K562 (cell line): ENCODE data around the gene PDCD1. TPM values are rescaled to one million over a fixed set of nuclear protein-coding genes. Genes with fewer than 3 reads are reported as not detected.

Experiments
- MBD1 ChIP-seq: fragments of 250-450 bp; sonication (Bioruptor Pico); IDR thresholded peaks from 2 replicates; pipeline ENCODE4 v1.8.0; 2022; ENCODE audit warnings: inconsistent platforms
- SLC30A9 ChIP-seq: fragments of 250-450 bp; sonication (Bioruptor Pico); IDR thresholded peaks from 2 replicates; pipeline ENCODE4 v1.8.0; 2022; ENCODE audit warnings: mild to moderate bottlenecking, moderate library complexity
- SUPT5H ChIP-seq: fragments of 450-650 bp; IDR thresholded peaks from 2 replicates; pipeline ENCODE4 v1.6.1; 2016
- TEAD4 ChIP-seq, 2 experiments: sonication (generic) in 1 of 2; formaldehyde crosslinking in 1 of 2; IDR thresholded peaks; 2 replicates each; pipeline versions ENCODE4 v1.6.1 to v1.8.0; 2012 to 2022; ENCODE audit warnings: borderline replicate concordance in 1 of 2, inconsistent platforms in 1 of 2, low read length in 1 of 2, mild to moderate bottlenecking in 1 of 2, missing genetic modification reagents in 1 of 2
- UBTF ChIP-seq, 2 experiments: IDR thresholded peaks; 2 replicates each; pipeline ENCODE4 v1.6.1; 2012; ENCODE audit warnings: improper control_type of control experiment in 2 of 2, low read depth in 2 of 2, low read length in 2 of 2, borderline replicate concordance in 1 of 2
- ZBTB40 ChIP-seq, 2 experiments: fragments of 450-650 bp in 1 of 2; sonication (generic) in 1 of 2; formaldehyde crosslinking in 1 of 2; IDR thresholded peaks; 2 replicates each; pipeline versions ENCODE4 v1.7.1 to v1.9.0; 2016 to 2022; ENCODE audit warnings: inconsistent platforms in 1 of 2, mild to moderate bottlenecking in 1 of 2, missing genetic modification reagents in 1 of 2
- ZNF121 ChIP-seq: sonication (generic); formaldehyde crosslinking; conservative IDR thresholded peaks from 2 replicates; pipeline ENCODE4 v1.8.0; 2022; ENCODE audit warnings: missing genetic modification reagents
- ZNF75A ChIP-seq: fragments of 450-650 bp; formaldehyde crosslinking; IDR thresholded peaks from 2 replicates; pipeline ENCODE4 v1.4.0; 2020; ENCODE audit warnings: mild to moderate bottlenecking
- ZNF785 ChIP-seq: fragments of 250-450 bp; sonication (Bioruptor Pico); IDR thresholded peaks from 2 replicates; pipeline ENCODE4 v1.4.0; 2020; ENCODE audit warnings: mild to moderate bottlenecking
- polyA plus RNA-seq, 8 experiments: library from polyadenylated mRNA; depleted of rRNA in 4 of 8; stranded (reverse) in 5 of 8; unstranded in 3 of 8; fragments of >200 nt; fragmentation: Nextera tagmentation in 2 of 8; fragmentation: Illumina TruSeq in 1 of 8; extraction: Ambion mirVana in 2 of 8; extraction: Trizol in 1 of 8; gene quantifications; 2 replicates each; pipeline versions ENCODE4 v1.2.1 to v1.2.3, GENCODE V29; 2011 to 2014; ENCODE audit warnings: inconsistent platforms in 1 of 8, missing spikeins in 1 of 8
- total RNA-seq, 7 experiments: library from RNA; depleted of rRNA in 6 of 7; stranded (reverse); fragments of >200 nt in 6 of 7; fragmentation: Illumina TruSeq in 2 of 7; extraction: Trizol in 2 of 7; gene quantifications; 2 replicates each; pipeline versions ENCODE4 v1.2.1 to v1.2.3, GENCODE V29; 2011 to 2021; ENCODE audit warnings: low replicate concordance in 1 of 7
- TF ChIP-seq, protein P1 (sequence below), 3 experiments: IDR thresholded peaks in 2 of 3; conservative IDR thresholded peaks in 1 of 3; 2 replicates each; pipeline ENCODE4 v1.5.1; 2011 to 2012; ENCODE audit warnings: low read length in 3 of 3, mild to moderate bottlenecking in 3 of 3, control low read depth in 2 of 3, improper control_type of control experiment in 1 of 3, inconsistent platforms in 1 of 3, low read depth in 1 of 3, mixed read lengths in 1 of 3, moderate library complexity in 1 of 3; ENCODE audit not compliant: insufficient read depth in 2 of 3

The PDCD1 gene
- total and polyA plus RNA-seq, 9 of the 15 experiments (the other 6 are each of a cell fraction or from before 2014, with no cell fraction given), result 0.15 to 2.5 (median 1.0) TPM; not detected in 2

DNA sequence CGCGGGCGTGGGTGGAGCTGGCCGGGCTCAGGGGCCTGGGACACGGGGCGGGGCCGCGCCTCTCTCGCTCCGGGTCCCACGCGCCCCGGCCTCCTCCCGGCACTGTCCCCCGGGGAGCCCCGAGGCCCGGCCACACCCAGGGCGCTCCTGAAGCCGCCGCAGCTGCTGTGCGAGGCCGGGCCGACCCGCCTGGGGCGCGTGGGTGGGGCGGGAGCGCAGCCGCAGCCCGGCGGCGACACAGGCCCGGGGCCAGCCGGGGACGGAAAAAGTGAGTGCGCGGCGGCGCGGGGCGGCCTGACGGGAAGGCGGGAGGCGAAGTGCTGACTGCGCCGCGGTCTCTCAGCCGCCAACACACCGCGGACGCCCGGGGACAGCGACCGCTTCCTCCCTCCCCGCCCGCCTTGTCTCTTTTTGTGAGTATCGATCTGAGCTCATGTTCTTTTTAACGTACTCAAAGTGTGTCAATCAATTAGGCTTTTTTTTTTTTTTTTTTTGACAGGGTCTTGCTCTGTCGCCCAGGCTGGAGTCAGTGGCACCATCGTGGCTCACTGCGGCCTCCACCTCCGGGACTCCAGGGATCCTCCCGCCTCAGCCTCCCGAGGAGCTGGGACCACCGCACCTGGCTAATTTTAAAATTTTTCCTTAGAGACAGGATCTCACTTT, 14.5 kb downstream of the PDCD1 start (continued):
- no peak for TF ChIP-seq ZNF75A (CRISPR knock-in tag)
- no peak for TF ChIP-seq SLC30A9
- TF ChIP-seq ZNF785, result no peak
- no peak for TF ChIP-seq MBD1 (CRISPR knock-in tag)
- TF ChIP-seq SUPT5H, result 0 out of 2 replicates have a peak, but pooled peaks have one; percentile 34
- peak; percentile 65 for TF ChIP-seq ZBTB40 (IDR thresholded peaks at IDR 0.05)
- TF ChIP-seq ZBTB40 (CRISPR knock-in tag; IDR thresholded peaks at IDR 0.05), result no peak
- peak; percentile 74 to 94; a peak in 3 of 4 replicates for TF ChIP-seq UBTF (IDR thresholded peaks at IDR 0.05; ENCODE audit: borderline replicate concordance in 1 of 2, low read depth in 2 of 2, low read length in 2 of 2)
- TF ChIP-seq TEAD4 (IDR thresholded peaks at IDR 0.05; ENCODE audit: low read length), result peak; percentile 21; the same call in 1 of the 2 replicates
- TF ChIP-seq TEAD4 (CRISPR knock-in tag; IDR thresholded peaks at IDR 0.05; ENCODE audit: borderline replicate concordance), result no peak
- peak; percentile 62 for TF ChIP-seq ZNF121 (CRISPR knock-in tag)
- TF ChIP-seq, protein P1, sequence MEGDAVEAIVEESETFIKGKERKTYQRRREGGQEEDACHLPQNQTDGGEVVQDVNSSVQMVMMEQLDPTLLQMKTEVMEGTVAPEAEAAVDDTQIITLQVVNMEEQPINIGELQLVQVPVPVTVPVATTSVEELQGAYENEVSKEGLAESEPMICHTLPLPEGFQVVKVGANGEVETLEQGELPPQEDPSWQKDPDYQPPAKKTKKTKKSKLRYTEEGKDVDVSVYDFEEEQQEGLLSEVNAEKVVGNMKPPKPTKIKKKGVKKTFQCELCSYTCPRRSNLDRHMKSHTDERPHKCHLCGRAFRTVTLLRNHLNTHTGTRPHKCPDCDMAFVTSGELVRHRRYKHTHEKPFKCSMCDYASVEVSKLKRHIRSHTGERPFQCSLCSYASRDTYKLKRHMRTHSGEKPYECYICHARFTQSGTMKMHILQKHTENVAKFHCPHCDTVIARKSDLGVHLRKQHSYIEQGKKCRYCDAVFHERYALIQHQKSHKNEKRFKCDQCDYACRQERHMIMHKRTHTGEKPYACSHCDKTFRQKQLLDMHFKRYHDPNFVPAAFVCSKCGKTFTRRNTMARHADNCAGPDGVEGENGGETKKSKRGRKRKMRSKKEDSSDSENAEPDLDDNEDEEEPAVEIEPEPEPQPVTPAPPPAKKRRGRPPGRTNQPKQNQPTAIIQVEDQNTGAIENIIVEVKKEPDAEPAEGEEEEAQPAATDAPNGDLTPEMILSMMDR (IDR thresholded peaks at IDR 0.05 in 2 of 3, conservative IDR thresholded peaks at IDR 0.05 in 1 of 3; ENCODE audit: insufficient read depth in 2 of 3, low read depth in 1 of 3, low read length in 3 of 3), result peak in 2 of 3 experiments; percentile 17 to 46; a peak in 2 of 6 replicates
